Measurements from ENCODE around the gene CHPF. TPM values are rescaled to one million over a fixed set of nuclear protein-coding genes. Genes with fewer than 3 reads are reported as not detected.

Gene CHPF
- total RNA-seq, 2 experiments from 2014 or later: 24.1 to 33.0 TPM

GRCh38 chr2:219567791-219568361, 24.3 kb upstream of the CHPF start:
- intact Hi-C loops (cut with micrococcal nuclease; ENCODE audit: unreplicated experiment): no loop called here
- no peak for DNase-seq (ENCODE audit: low spot score)
- Histone ChIP-seq H3K27ac (ENCODE audit: low read depth, low read length, poor library complexity, severe bottlenecking) (no peak overlapping the region), H3K9me3 (ENCODE audit: low read length) (no peaks in the 10 kb centered on the region), H3K36me3 (ENCODE audit: insufficient read depth, low read length) (no peaks in the 10 kb centered on the region), H3K4me3 (ENCODE audit: low read depth, low read length, poor library complexity, severe bottlenecking) (no peak overlapping the region), H2AFZ (ENCODE audit: low read length) (no peak overlapping the region), H3K4me1 (ENCODE audit: insufficient read depth, low read length, poor library complexity, severe bottlenecking) (no peaks in the 10 kb centered on the region), H4K20me1 (ENCODE audit: insufficient read depth, low read length) (no peaks in the 10 kb centered on the region), H3K4me2 (ENCODE audit: low read length) (no peak overlapping the region), H3K9me2 (ENCODE audit: insufficient read depth, low read length) (no peaks in the 10 kb centered on the region), H3K79me2 (ENCODE audit: insufficient read depth, low read depth, low read length) (no peaks in the 10 kb centered on the region)
- ChIA-PET CTCF (ENCODE audit: unreplicated experiment) (no interaction called here), POLR2A (no interaction called here)
- BruUV-seq (replicated peaks): no TSS peak
- no peak for TF ChIP-seq EZH2phosphoT487 (IDR thresholded peaks at IDR 0.05; ENCODE audit: borderline replicate concordance, low read depth, low read length)

GRCh38 chr2:219567131-219567530, 23.5 kb upstream of the CHPF start:
- H4K20me1 ChIP-seq (ENCODE audit: insufficient read depth, low read length): no peaks in the 10 kb centered on the region
- DNase-seq (ENCODE audit: low spot score): no peak
- no peaks in the 10 kb centered on the region for H3K4me1 ChIP-seq (ENCODE audit: insufficient read depth, low read length, poor library complexity, severe bottlenecking)
- POLR2A ChIA-PET: no interaction called here
- CTCF ChIA-PET (ENCODE audit: unreplicated experiment): no interaction called here
- no peaks in the 10 kb centered on the region for H3K36me3 ChIP-seq (ENCODE audit: insufficient read depth, low read length)
- H3K4me3 ChIP-seq (ENCODE audit: low read depth, low read length, poor library complexity, severe bottlenecking): no peak overlapping the region
- no TSS peak for BruUV-seq (replicated peaks)
- no peak overlapping the region for H2AFZ ChIP-seq (ENCODE audit: low read length)
- TF ChIP-seq CTCF (conservative IDR thresholded peaks at IDR 0.05; ENCODE audit: low read length): no peak
- TF ChIP-seq EZH2phosphoT487 (IDR thresholded peaks at IDR 0.05; ENCODE audit: borderline replicate concordance, low read depth, low read length): no peak
- no peak overlapping the region for H3K4me2 ChIP-seq (ENCODE audit: low read length)
- no peaks in the 10 kb centered on the region for H3K9me2 ChIP-seq (ENCODE audit: insufficient read depth, low read length)
- no peaks in the 10 kb centered on the region for H3K79me2 ChIP-seq (ENCODE audit: insufficient read depth, low read depth, low read length)
- intact Hi-C loops (cut with micrococcal nuclease; ENCODE audit: unreplicated experiment): no loop called here
- no peak overlapping the region for H3K27ac ChIP-seq (ENCODE audit: low read depth, low read length, poor library complexity, severe bottlenecking)
- no peaks in the 10 kb centered on the region for H3K9me3 ChIP-seq (ENCODE audit: low read length)

- H3K79me2 ChIP-seq (ENCODE audit: insufficient read depth, low read depth, low read length): no peaks in the 10 kb centered on the region
- H3K9me2 ChIP-seq (ENCODE audit: insufficient read depth, low read length): no peaks in the 10 kb centered on the region
- no peaks in the 10 kb centered on the region for H3K36me3 ChIP-seq (ENCODE audit: insufficient read depth, low read length)
- intact Hi-C loops (cut with micrococcal nuclease; ENCODE audit: unreplicated experiment): no loop called here
- H3K9me3 ChIP-seq (ENCODE audit: low read length): no peaks in the 10 kb centered on the region
- POLR2A ChIA-PET: no interaction called here
- H4K20me1 ChIP-seq (ENCODE audit: insufficient read depth, low read length): no peaks in the 10 kb centered on the region
- no peak overlapping the region for H3K4me2 ChIP-seq (ENCODE audit: low read length)
- no peak for DNase-seq (ENCODE audit: low spot score)
- CTCF ChIA-PET (ENCODE audit: unreplicated experiment): no interaction called here
- H3K4me3 ChIP-seq (ENCODE audit: low read depth, low read length, poor library complexity, severe bottlenecking): no peak overlapping the region
- H3K4me1 ChIP-seq (ENCODE audit: insufficient read depth, low read length, poor library complexity, severe bottlenecking): no peaks in the 10 kb centered on the region
- H2AFZ ChIP-seq (ENCODE audit: low read length): no peak overlapping the region
- TF ChIP-seq EZH2phosphoT487 (IDR thresholded peaks at IDR 0.05; ENCODE audit: borderline replicate concordance, low read depth, low read length): no peak
- no peak for TF ChIP-seq CTCF (conservative IDR thresholded peaks at IDR 0.05; ENCODE audit: low read length)
- BruUV-seq (replicated peaks): no TSS peak
- no peak overlapping the region for H3K27ac ChIP-seq (ENCODE audit: low read depth, low read length, poor library complexity, severe bottlenecking)
Measured at GRCh38 chr2:219566640-219567039, 23.0 kb upstream of the CHPF start.

All from OCI-LY7 (cell line).